ENCODE results near the gene HRH4. TPM values are rescaled to one million over a fixed set of nuclear protein-coding genes. Genes with fewer than 3 reads are reported as not detected.

Gene HRH4
- total and polyA plus RNA-seq, 2 donors (not counting 3 experiments of a cell fraction or from before 2014, with no cell fraction given) = 0.03 TPM; not detected in 1

DNA sequence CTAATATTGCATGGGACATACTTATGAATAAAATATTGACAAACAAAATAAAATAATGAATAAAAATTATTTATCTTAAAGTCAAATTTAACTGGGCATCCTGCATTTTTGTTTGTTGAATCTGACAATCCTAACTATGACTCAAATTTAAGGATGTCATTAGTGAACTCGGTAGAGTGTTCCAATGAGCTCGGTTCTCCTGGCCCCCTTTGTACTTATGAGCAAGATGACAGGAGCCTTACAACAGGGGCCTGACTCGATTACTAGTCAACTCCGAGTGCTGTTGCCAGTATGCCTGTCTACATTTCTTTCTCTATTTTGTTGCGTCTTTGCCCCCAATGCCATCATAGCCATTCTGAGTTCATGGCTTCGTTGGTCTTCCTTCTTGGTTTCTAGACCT lies 40.3 kb downstream of the HRH4 start:
- TF ChIP-seq MYC (IDR thresholded peaks at IDR 0.05; ENCODE audit: low read depth, low read length) = no peak
- TF ChIP-seq GATA2 (IDR thresholded peaks at IDR 0.05; ENCODE audit: insufficient read depth, insufficient read length, low read depth, low read length) = no peak
- no peak for TF ChIP-seq JUN (IDR thresholded peaks at IDR 0.05; ENCODE audit: borderline replicate concordance, insufficient read depth, insufficient read length, low read depth)
- TF ChIP-seq, protein P1, sequence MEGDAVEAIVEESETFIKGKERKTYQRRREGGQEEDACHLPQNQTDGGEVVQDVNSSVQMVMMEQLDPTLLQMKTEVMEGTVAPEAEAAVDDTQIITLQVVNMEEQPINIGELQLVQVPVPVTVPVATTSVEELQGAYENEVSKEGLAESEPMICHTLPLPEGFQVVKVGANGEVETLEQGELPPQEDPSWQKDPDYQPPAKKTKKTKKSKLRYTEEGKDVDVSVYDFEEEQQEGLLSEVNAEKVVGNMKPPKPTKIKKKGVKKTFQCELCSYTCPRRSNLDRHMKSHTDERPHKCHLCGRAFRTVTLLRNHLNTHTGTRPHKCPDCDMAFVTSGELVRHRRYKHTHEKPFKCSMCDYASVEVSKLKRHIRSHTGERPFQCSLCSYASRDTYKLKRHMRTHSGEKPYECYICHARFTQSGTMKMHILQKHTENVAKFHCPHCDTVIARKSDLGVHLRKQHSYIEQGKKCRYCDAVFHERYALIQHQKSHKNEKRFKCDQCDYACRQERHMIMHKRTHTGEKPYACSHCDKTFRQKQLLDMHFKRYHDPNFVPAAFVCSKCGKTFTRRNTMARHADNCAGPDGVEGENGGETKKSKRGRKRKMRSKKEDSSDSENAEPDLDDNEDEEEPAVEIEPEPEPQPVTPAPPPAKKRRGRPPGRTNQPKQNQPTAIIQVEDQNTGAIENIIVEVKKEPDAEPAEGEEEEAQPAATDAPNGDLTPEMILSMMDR (IDR thresholded peaks at IDR 0.05; ENCODE audit: extremely low read depth in 1 of 2, insufficient read depth in 1 of 2, low read depth in 1 of 2, low read length in 2 of 2) = no peak
- no peak for TF ChIP-seq POLR2A (IDR thresholded peaks at IDR 0.05; ENCODE audit: low read depth, low read length)
- TF ChIP-seq, protein P2, sequence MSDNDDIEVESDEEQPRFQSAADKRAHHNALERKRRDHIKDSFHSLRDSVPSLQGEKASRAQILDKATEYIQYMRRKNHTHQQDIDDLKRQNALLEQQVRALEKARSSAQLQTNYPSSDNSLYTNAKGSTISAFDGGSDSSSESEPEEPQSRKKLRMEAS (IDR thresholded peaks at IDR 0.05; ENCODE audit: insufficient read depth, insufficient read length) = no peak
- TF ChIP-seq FOS (IDR thresholded peaks at IDR 0.05; ENCODE audit: borderline replicate concordance, insufficient read depth, low read length) = no peak
- no peak for TF ChIP-seq POLR2AphosphoS5 (IDR thresholded peaks at IDR 0.05; ENCODE audit: insufficient read depth, low read depth, low read length)
- no peak for TF ChIP-seq EZH2 (IDR thresholded peaks at IDR 0.05; ENCODE audit: borderline replicate concordance, low read depth, low read length, severe bottlenecking)
- intact Hi-C loops (cut with micrococcal nuclease) = no loop called here
- H2AFZ ChIP-seq (ENCODE audit: low read depth, low read length) = no peak overlapping the region

More for the DNA sequence above, 40.3 kb downstream of the HRH4 start:
- DNase-seq (ENCODE audit: low read depth, low spot score) = no peak
- H3K4me3 ChIP-seq (replicated peaks in 1 of 3; ENCODE audit: insufficient read depth in 1 of 3, low read depth in 1 of 3, low read length in 3 of 3) = no peak overlapping the region
- no TSS peak for BruUV-seq (replicated peaks)
- H3K9me1 ChIP-seq (replicated peaks; ENCODE audit: control insufficient read depth, extremely low read depth, insufficient read depth, low read length) = no peaks in the 10 kb centered on the region
- no peak overlapping the region for H3K9ac ChIP-seq (replicated peaks; ENCODE audit: extremely low read depth, insufficient read depth, low read length)
- ChIA-PET CTCF (interaction anchor here (2.9 to 4.2 kb wide), 2 partner anchors 9 to 12 kb away, joined by 9 to 19 read pairs; no protein-coding TSS in a partner anchor), POLR2A (no interaction called here)
- no peak for FAIRE-seq
- H3K27ac ChIP-seq (ENCODE audit: insufficient read depth, low read depth, low read length) = no peak overlapping the region
- dilution Hi-C loops (cut with MboI; ENCODE audit: extremely low pct_ligation_motif_present, low sequenced_read_pairs) = no loop called here
- H3K79me2 ChIP-seq (ENCODE audit: control insufficient read depth, insufficient read depth, low read length) = no peaks in the 10 kb centered on the region
- H3K9me3 ChIP-seq (replicated peaks; ENCODE audit: control insufficient read depth, insufficient read depth, low read length) = no peaks in the 10 kb centered on the region
- no peaks in the 10 kb centered on the region for H3K36me3 ChIP-seq (ENCODE audit: control insufficient read depth in 2 of 2, extremely low read depth in 1 of 2, insufficient read depth in 2 of 2, low read length in 2 of 2)
- peaks cover 0 to 3% of the 10 kb centered on the region in 2 experiments for H3K27me3 ChIP-seq (ENCODE audit: control insufficient read depth in 2 of 2, insufficient read depth in 2 of 2, low read length in 2 of 2)
- no peak overlapping the region for H3K4me2 ChIP-seq (ENCODE audit: insufficient read depth, low read length)
- no peaks in the 10 kb centered on the region for H3K4me1 ChIP-seq (ENCODE audit: control insufficient read depth, extremely low read depth, insufficient read depth, low read length)
- no peaks in the 10 kb centered on the region for H4K20me1 ChIP-seq (replicated peaks; ENCODE audit: control insufficient read depth, extremely low read depth, insufficient read depth, low read length)
